ENCODE results near the gene NCOA7.

NCOA7 gene

DNA sequence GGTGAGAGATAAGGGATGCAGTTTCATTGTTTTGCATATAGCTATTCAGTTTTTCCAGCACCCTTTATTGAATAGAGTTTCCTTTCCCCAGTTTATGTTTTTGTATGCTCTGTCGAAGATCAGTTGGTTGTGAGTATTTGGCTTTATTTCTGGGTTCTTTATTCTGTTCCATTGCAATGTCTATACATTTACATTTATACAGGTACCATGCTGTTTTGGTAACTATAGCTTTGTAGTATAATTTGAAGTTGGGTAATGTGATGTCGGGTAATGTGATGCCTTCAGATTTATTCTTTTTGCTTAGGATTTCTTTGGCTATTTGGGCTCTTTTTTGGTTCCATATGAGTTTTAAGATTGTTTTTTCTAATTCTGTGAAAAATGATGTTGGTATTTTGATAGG is 61.8 kb downstream of the NCOA7 start:
- Histone ChIP-seq H3K4me3 (ENCODE audit: insufficient read depth, low read depth, low read length) (no peak overlapping the region), H3K27me3 (ENCODE audit: control insufficient read depth, insufficient read depth, low read length, poor library complexity, severe bottlenecking) (no peaks in the 10 kb centered on the region), H3K27ac (ENCODE audit: insufficient read depth, low read depth, low read length, poor library complexity, severe bottlenecking) (no peak overlapping the region), H3K4me1 (ENCODE audit: control insufficient read depth, insufficient read depth, low read length) (no peaks in the 10 kb centered on the region), H3K36me3 (ENCODE audit: control insufficient read depth, insufficient read depth, low read length) (no peaks in the 10 kb centered on the region), H3K9me3 (ENCODE audit: control insufficient read depth, low read length) (no peaks in the 10 kb centered on the region)
- 93 to 98% methylated on average over 1 of the region's 2 CpGs for WGBS, 2 experiments

- Histone ChIP-seq H3K36me3 (ENCODE audit: control insufficient read depth, insufficient read depth, low read length) (no peaks in the 10 kb centered on the region), H3K4me1 (ENCODE audit: control insufficient read depth, insufficient read depth, low read length) (no peaks in the 10 kb centered on the region), H3K27ac (ENCODE audit: insufficient read depth, low read depth, low read length, poor library complexity, severe bottlenecking) (no peak overlapping the region), H3K27me3 (ENCODE audit: control insufficient read depth, insufficient read depth, low read length, poor library complexity, severe bottlenecking) (no peaks in the 10 kb centered on the region), H3K4me3 (ENCODE audit: insufficient read depth, low read depth, low read length) (no peak overlapping the region), H3K9me3 (ENCODE audit: control insufficient read depth, low read length) (no peaks in the 10 kb centered on the region)
- 79 to 93% methylated on average over 1 of the region's 1 CpG for WGBS, 2 experiments
Observed at GRCh38 chr6:125853168-125853567, 62.4 kb downstream of the NCOA7 start.

DNA sequence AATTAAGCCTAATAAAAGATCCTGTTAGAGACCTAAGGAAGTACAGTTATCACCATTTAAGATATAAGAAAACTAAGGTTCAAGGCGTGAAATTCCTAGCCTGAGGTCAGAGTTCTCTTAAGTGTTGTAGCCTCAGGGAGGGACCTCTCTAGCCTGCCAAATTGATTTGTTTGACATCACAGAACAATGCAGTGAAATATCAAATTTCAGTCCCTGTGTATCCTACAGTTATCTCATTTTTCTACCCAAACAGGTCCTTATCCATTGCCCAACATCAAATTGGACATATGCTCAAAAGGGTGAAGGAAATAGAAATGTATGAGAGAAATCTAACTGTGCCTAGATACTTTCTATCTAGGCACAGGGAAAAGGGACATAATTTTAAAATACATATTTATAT is 63.0 kb downstream of the NCOA7 start:
- no peaks in the 10 kb centered on the region for H3K9me3 ChIP-seq (ENCODE audit: control insufficient read depth, low read length)
- H3K27ac ChIP-seq (ENCODE audit: insufficient read depth, low read depth, low read length, poor library complexity, severe bottlenecking): no peak overlapping the region
- 92 to 97% methylated on average over 1 of the region's 1 CpG for WGBS, 2 experiments
- H3K27me3 ChIP-seq (ENCODE audit: control insufficient read depth, insufficient read depth, low read length, poor library complexity, severe bottlenecking): no peaks in the 10 kb centered on the region
- no peaks in the 10 kb centered on the region for H3K4me1 ChIP-seq (ENCODE audit: control insufficient read depth, insufficient read depth, low read length)
- no peaks in the 10 kb centered on the region for H3K36me3 ChIP-seq (ENCODE audit: control insufficient read depth, insufficient read depth, low read length)
- no peak overlapping the region for H3K4me3 ChIP-seq (ENCODE audit: insufficient read depth, low read depth, low read length)

- H3K4me1 ChIP-seq (ENCODE audit: control insufficient read depth, insufficient read depth, low read length): no peaks in the 10 kb centered on the region
- H3K9me3 ChIP-seq (ENCODE audit: control insufficient read depth, low read length): no peaks in the 10 kb centered on the region
Observed at GRCh38 chr6:125854355-125854754, 63.6 kb downstream of the NCOA7 start.

DNA sequence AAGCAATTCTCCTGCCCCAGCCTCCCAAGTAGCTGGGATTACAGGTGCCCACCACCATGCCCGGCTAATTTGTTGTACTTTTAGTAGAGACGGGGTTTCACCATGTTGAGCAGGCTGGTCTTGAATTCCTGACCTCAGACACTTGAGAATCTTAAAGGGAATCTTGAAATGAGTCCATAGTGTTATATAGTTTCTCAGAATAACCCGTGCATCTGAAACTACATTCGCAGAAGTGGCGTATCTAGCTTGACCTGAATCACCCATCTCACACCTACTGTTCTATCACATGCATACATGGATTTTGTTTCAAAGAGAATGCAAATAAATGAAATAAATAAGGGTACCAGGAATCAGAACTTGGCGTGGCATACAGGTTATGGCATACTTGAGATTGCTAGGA is 65.0 kb downstream of the NCOA7 start:
- H3K36me3 ChIP-seq (ENCODE audit: control insufficient read depth, insufficient read depth, low read length): no peaks in the 10 kb centered on the region
- 87 to 95% methylated on average over 5 to 6 of the region's 6 CpGs for WGBS, 2 experiments
- H3K4me3 ChIP-seq (ENCODE audit: insufficient read depth, low read depth, low read length): no peak overlapping the region
- H3K27ac ChIP-seq (ENCODE audit: insufficient read depth, low read depth, low read length, poor library complexity, severe bottlenecking): no peak overlapping the region
- H3K27me3 ChIP-seq (ENCODE audit: control insufficient read depth, insufficient read depth, low read length, poor library complexity, severe bottlenecking): no peaks in the 10 kb centered on the region
- H3K9me3 ChIP-seq (ENCODE audit: control insufficient read depth, low read length): no peaks in the 10 kb centered on the region
- no peaks in the 10 kb centered on the region for H3K4me1 ChIP-seq (ENCODE audit: control insufficient read depth, insufficient read depth, low read length)

More at GRCh38 chr6:125854355-125854754, 63.6 kb downstream of the NCOA7 start:
- Histone ChIP-seq H3K27me3 (ENCODE audit: control insufficient read depth, insufficient read depth, low read length, poor library complexity, severe bottlenecking) (no peaks in the 10 kb centered on the region), H3K4me3 (ENCODE audit: insufficient read depth, low read depth, low read length) (no peak overlapping the region), H3K36me3 (ENCODE audit: control insufficient read depth, insufficient read depth, low read length) (no peaks in the 10 kb centered on the region), H3K27ac (ENCODE audit: insufficient read depth, low read depth, low read length, poor library complexity, severe bottlenecking) (no peak overlapping the region)

GRCh38 chr6:125857846-125858245 is 67.1 kb downstream of the NCOA7 start:
- Histone ChIP-seq H3K4me3 (ENCODE audit: insufficient read depth, low read depth, low read length) (no peak overlapping the region), H3K36me3 (ENCODE audit: control insufficient read depth, insufficient read depth, low read length) (no peaks in the 10 kb centered on the region), H3K27ac (ENCODE audit: insufficient read depth, low read depth, low read length, poor library complexity, severe bottlenecking) (no peak overlapping the region), H3K9me3 (ENCODE audit: control insufficient read depth, low read length) (no peaks in the 10 kb centered on the region), H3K27me3 (ENCODE audit: control insufficient read depth, insufficient read depth, low read length, poor library complexity, severe bottlenecking) (no peaks in the 10 kb centered on the region), H3K4me1 (ENCODE audit: control insufficient read depth, insufficient read depth, low read length) (no peaks in the 10 kb centered on the region)
- 85% methylated on average over 6 of the region's 6 CpGs for WGBS, 2 experiments

DNA sequence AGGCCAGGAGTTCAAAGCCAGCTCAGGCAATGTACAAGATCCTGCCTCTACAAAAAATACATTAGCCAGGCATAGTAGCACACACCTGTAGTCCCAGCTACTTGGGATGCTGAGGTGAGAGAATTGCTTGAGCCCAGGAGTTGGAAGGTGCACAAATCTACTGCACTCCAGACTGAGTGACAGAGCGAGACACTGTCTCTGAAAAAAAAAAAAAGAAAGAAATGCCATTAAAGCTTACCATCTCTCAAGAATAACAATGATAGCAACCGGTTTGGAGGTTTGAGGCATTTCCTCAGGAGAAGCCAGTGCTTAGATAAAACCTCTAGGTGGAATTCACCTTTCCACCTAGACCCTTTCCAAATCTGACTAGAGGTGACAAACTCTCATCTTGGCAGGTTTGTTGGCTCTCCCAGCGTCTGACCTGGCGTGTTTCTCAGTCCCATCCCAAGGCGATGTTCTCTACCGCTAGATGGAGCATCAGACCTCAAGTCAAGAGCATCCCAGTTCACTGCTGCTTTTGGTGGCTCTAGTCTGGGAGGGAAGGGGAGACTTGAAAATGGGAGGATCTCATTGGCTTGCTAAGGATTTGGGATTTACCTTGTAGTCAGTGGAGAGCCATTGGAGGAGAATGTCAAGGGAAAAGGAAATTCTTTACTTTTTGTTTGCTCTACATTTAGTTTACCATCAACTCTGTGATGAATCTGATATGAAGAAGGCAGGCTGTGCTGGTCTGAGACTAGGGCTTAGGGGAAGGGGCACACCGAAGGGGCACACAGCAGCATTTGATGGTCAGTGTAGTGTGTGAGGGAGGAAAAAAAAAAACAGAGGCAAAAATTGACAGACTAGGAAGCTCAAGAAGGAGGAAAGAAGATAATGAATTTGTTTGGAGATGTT is 67.9 kb downstream of the NCOA7 start:
- no peaks in the 10 kb centered on the region for H3K9me3 ChIP-seq (ENCODE audit: control insufficient read depth, low read length)
- H3K4me1 ChIP-seq (ENCODE audit: control insufficient read depth, insufficient read depth, low read length): no peaks in the 10 kb centered on the region
- H3K36me3 ChIP-seq (ENCODE audit: control insufficient read depth, insufficient read depth, low read length): no peaks in the 10 kb centered on the region
- H3K27me3 ChIP-seq (ENCODE audit: control insufficient read depth, insufficient read depth, low read length, poor library complexity, severe bottlenecking): no peaks in the 10 kb centered on the region
- WGBS, 2 experiments: 37 to 39% methylated on average over 7 of the region's 7 CpGs
- no peak overlapping the region for H3K4me3 ChIP-seq (ENCODE audit: insufficient read depth, low read depth, low read length)
- H3K27ac ChIP-seq (ENCODE audit: insufficient read depth, low read depth, low read length, poor library complexity, severe bottlenecking): no peak overlapping the region

DNA sequence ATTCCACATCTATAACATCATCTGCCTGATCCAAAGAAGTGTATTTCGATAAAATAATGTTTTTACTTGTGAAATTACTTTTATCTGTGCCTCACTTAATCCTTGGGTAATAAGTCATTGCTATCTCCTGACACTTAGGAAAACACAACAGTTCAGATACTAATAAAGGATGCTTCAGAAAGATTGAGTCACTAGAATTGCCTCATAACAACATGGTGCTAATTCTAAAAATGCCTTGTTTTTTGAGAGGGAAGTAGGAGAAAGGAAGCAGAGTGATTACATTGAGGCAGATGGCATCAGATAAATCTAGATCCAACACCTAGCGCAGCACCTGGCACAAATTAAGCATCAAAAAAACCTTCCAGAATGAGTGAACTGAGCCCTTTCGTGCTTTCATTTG is 69.0 kb downstream of the NCOA7 start:
- Histone ChIP-seq H3K4me1 (ENCODE audit: control insufficient read depth, insufficient read depth, low read length) (no peaks in the 10 kb centered on the region), H3K27ac (ENCODE audit: insufficient read depth, low read depth, low read length, poor library complexity, severe bottlenecking) (no peak overlapping the region), H3K9me3 (ENCODE audit: control insufficient read depth, low read length) (no peaks in the 10 kb centered on the region), H3K4me3 (ENCODE audit: insufficient read depth, low read depth, low read length) (no peak overlapping the region), H3K27me3 (ENCODE audit: control insufficient read depth, insufficient read depth, low read length, poor library complexity, severe bottlenecking) (no peaks in the 10 kb centered on the region), H3K36me3 (ENCODE audit: control insufficient read depth, insufficient read depth, low read length) (no peaks in the 10 kb centered on the region)
- 100% methylated on average over 2 of the region's 3 CpGs for WGBS, 2 experiments

DNA sequence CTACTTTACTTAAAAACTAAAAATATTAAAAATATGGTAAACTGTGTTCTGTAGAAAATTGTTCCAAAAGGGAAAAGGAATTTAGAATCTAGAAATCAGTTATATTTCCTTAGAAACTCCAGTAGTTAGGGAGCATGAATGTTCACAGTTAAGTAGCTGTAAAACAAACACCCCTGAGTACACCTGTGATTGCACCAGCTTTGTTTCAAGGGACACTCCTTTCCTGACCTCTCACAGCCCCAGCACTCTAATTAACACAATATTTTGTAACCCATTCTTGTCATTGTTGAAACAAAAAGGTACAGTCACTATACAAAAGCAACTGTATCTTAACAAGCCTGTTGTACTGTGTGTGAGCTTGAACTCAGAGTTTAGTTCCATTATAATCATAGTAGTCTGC is 72.3 kb downstream of the NCOA7 start:
- Histone ChIP-seq H3K9me3 (ENCODE audit: control insufficient read depth, low read length) (no peaks in the 10 kb centered on the region), H3K36me3 (ENCODE audit: control insufficient read depth, insufficient read depth, low read length) (no peaks in the 10 kb centered on the region), H3K4me3 (ENCODE audit: insufficient read depth, low read depth, low read length) (no peak overlapping the region), H3K27me3 (ENCODE audit: control insufficient read depth, insufficient read depth, low read length, poor library complexity, severe bottlenecking) (no peaks in the 10 kb centered on the region), H3K4me1 (ENCODE audit: control insufficient read depth, insufficient read depth, low read length) (no peaks in the 10 kb centered on the region), H3K27ac (ENCODE audit: insufficient read depth, low read depth, low read length, poor library complexity, severe bottlenecking) (no peak overlapping the region)

- H3K36me3 ChIP-seq (ENCODE audit: control insufficient read depth, insufficient read depth, low read length): no peaks in the 10 kb centered on the region
- no peak overlapping the region for H3K4me3 ChIP-seq (ENCODE audit: insufficient read depth, low read depth, low read length)
- no peak overlapping the region for H3K27ac ChIP-seq (ENCODE audit: insufficient read depth, low read depth, low read length, poor library complexity, severe bottlenecking)
- H3K27me3 ChIP-seq (ENCODE audit: control insufficient read depth, insufficient read depth, low read length, poor library complexity, severe bottlenecking): no peaks in the 10 kb centered on the region
- H3K9me3 ChIP-seq (ENCODE audit: control insufficient read depth, low read length): no peaks in the 10 kb centered on the region
- WGBS, 2 experiments: 89 to 93% methylated on average over 4 of the region's 4 CpGs
- no peaks in the 10 kb centered on the region for H3K4me1 ChIP-seq (ENCODE audit: control insufficient read depth, insufficient read depth, low read length)
Observed at GRCh38 chr6:125865015-125865414, 74.3 kb downstream of the NCOA7 start.

Measured in ectodermal cell (in vitro differentiated cells).